ENCODE measurements around the gene SYCP2. TPM values are rescaled to one million over a fixed set of nuclear protein-coding genes. Genes with fewer than 3 reads are reported as not detected.

The SYCP2 gene
- total RNA-seq, 1 experiment from 2014 or later = 1.8 TPM

GRCh38 chr20:59828125-59829053, 105.0 kb downstream of the SYCP2 start:
- CTCF ChIA-PET = no interaction called here

GRCh38 chr20:59827138-59828056, 106.0 kb downstream of the SYCP2 start:
- Histone ChIP-seq H3K36me3 (ENCODE audit: low read depth, low read length) (no peaks in the 10 kb centered on the region), H3K9me2 (replicated peaks; ENCODE audit: low read length) (no peaks in the 10 kb centered on the region), H3F3A (ENCODE audit: low read length, unreplicated experiment) (no peaks in the 10 kb centered on the region), H2AFZ (ENCODE audit: low read length) (no peak overlapping the region), H3K27me3 (ENCODE audit: low read length) (no peaks in the 10 kb centered on the region), H3K9ac (ENCODE audit: low read length) (no peak overlapping the region), H3K4me3 (ENCODE audit: low read length) (no peak overlapping the region), H3K4me1 (ENCODE audit: insufficient read depth, low read length) (peaks cover 42% of the 10 kb centered on the region), H4K20me1 (ENCODE audit: low read length) (no peaks in the 10 kb centered on the region), H3K79me2 (ENCODE audit: low read length) (no peaks in the 10 kb centered on the region), H3K27ac (ENCODE audit: low read length) (no peak overlapping the region; the same call in 1 of the 2 replicates), H3K9me3 (ENCODE audit: low read length) (no peaks in the 10 kb centered on the region), H3K4me2 (ENCODE audit: low read length) (no peak overlapping the region)
- intact Hi-C loops (cut with micrococcal nuclease) = no loop called here
- TF ChIP-seq EZH2 (IDR thresholded peaks at IDR 0.05; ENCODE audit: low read length, unreplicated experiment) (no peak), CTCF (conservative IDR thresholded peaks at IDR 0.05; ENCODE audit: low read depth, low read length) (no peak), EZH2phosphoT487 (IDR thresholded peaks at IDR 0.05; ENCODE audit: borderline replicate concordance, low read length) (no peak)
- ChIA-PET POLR2A (ENCODE audit: unreplicated experiment) (no interaction called here), CTCF (no interaction called here)
- BruUV-seq (replicated peaks) = no TSS peak
- no peak for DNase-seq
- ATAC-seq = no peak

More at GRCh38 chr20:59828125-59829053, 105.0 kb downstream of the SYCP2 start:
- Histone ChIP-seq H3K9me3 (ENCODE audit: low read length) (no peaks in the 10 kb centered on the region), H4K20me1 (ENCODE audit: low read length) (no peaks in the 10 kb centered on the region), H3K27ac (ENCODE audit: low read length) (no peak overlapping the region), H3K79me2 (ENCODE audit: low read length) (no peaks in the 10 kb centered on the region), H3K9ac (ENCODE audit: low read length) (no peak overlapping the region), H3K27me3 (ENCODE audit: low read length) (no peaks in the 10 kb centered on the region), H3K36me3 (ENCODE audit: low read depth, low read length) (no peaks in the 10 kb centered on the region), H3K4me2 (ENCODE audit: low read length) (no peak overlapping the region), H3K9me2 (replicated peaks; ENCODE audit: low read length) (no peaks in the 10 kb centered on the region), H2AFZ (ENCODE audit: low read length) (no peak overlapping the region), H3F3A (ENCODE audit: low read length, unreplicated experiment) (no peaks in the 10 kb centered on the region), H3K4me3 (ENCODE audit: low read length) (no peak overlapping the region), H3K4me1 (ENCODE audit: insufficient read depth, low read length) (peaks cover 42% of the 10 kb centered on the region)
- TF ChIP-seq CTCF (conservative IDR thresholded peaks at IDR 0.05; ENCODE audit: low read depth, low read length) = no peak
- no peak for TF ChIP-seq EZH2 (IDR thresholded peaks at IDR 0.05; ENCODE audit: low read length, unreplicated experiment)
- no peak for TF ChIP-seq EZH2phosphoT487 (IDR thresholded peaks at IDR 0.05; ENCODE audit: borderline replicate concordance, low read length)
- BruUV-seq (replicated peaks) = no TSS peak
- intact Hi-C loops (cut with micrococcal nuclease) = no loop called here
- DNase-seq (no peak), ATAC-seq (no peak)
- POLR2A ChIA-PET (ENCODE audit: unreplicated experiment) = interaction anchor here (0.6 kb wide), 1 partner anchor 173 kb away, joined by 6 read pairs; no protein-coding TSS in a partner anchor

All from PC-3 (cell line).